Body of pancreas (tissue), 4 donors: ENCODE results near the gene JMJD4. TPM values are rescaled to one million over a fixed set of nuclear protein-coding genes. Genes with fewer than 3 reads are reported as not detected.

Source experiments
- ATAC-seq: fragments of 150-250 bp; one replicate; pipeline ENCODE4 v1.9.1; 2016
- DNase-seq, 4 donors: peaks; one replicate each; pipeline ENCODE4 v3.0.0-alpha.2; 2019
- H3K27ac ChIP-seq, 4 donors: fragments of 200-600 bp; sonication (generic); 1 replicate in 3 of 4; 2 replicates in 1 of 4; pipeline versions ENCODE4 v1.5.1 to v1.6.1; 2016 to 2019; ENCODE audit warnings: mild to moderate bottlenecking in 1 of 4, mixed read lengths in 1 of 4, moderate library complexity in 1 of 4
- H3K27me3 ChIP-seq, 2 donors: fragments of 200-600 bp; sonication (generic); one replicate each; pipeline ENCODE4 v1.6.0; 2016; ENCODE audit warnings: mild to moderate bottlenecking in 1 of 2
- H3K36me3 ChIP-seq, 2 donors: fragments of 200-600 bp; sonication (generic); replicated peaks in 1 of 2; 2 replicates each; pipeline ENCODE4 v1.5.1; 2016; ENCODE audit warnings: low read depth in 2 of 2; ENCODE audit not compliant: insufficient read depth in 1 of 2
- H3K4me1 ChIP-seq: fragments of 200-600 bp; sonication (generic); one replicate; pipeline ENCODE4 v1.6.0; 2016
- H3K4me3 ChIP-seq, 2 donors: fragments of 200-600 bp; sonication (generic); 1 replicate in 1 of 2; 2 replicates in 1 of 2; pipeline ENCODE4 v1.5.1; 2016 to 2019
- H3K9me3 ChIP-seq, 3 donors: fragments of 200-600 bp; sonication (generic); 1 replicate in 2 of 3; 2 replicates in 1 of 3; pipeline ENCODE4 v1.5.1; 2016
- POLR2A ChIP-seq, 3 donors: fragments of 450-650 bp; IDR thresholded peaks; one replicate each; pipeline ENCODE4 v1.6.1; 2016; ENCODE audit warnings: antibody characterized with exemption in 3 of 3, mild to moderate bottlenecking in 2 of 3
- WGBS, 2 donors: methylation state at CpG; one replicate each; pipeline ENCODE4 v1.1.5; 2017; 5-methylcytosine and 5-hydroxymethylcytosine counted together
- intact Hi-C: fragments of 100-400 bp; cut with DNase I; formaldehyde crosslinking; loops from one replicate; pipeline ENCODE4 v1.15.1; 2023
- total RNA-seq, 2 donors: library from RNA; depleted of rRNA; stranded (reverse); fragments of >200 nt; gene quantifications; one replicate each; pipeline ENCODE4 v1.1.0, GENCODE V29; 2016
- TF ChIP-seq, protein P1 (sequence below), 7 experiments: fragments of 450-650 bp in 4 of 7; fragments of 200-600 bp in 3 of 7; sonication (generic) in 3 of 7; IDR thresholded peaks; one replicate each; pipeline ENCODE4 v1.5.1; 2016 to 2019; ENCODE audit warnings: antibody characterized with exemption in 7 of 7

The JMJD4 gene
- total RNA-seq, 2 donors from 2014 or later = 13.2 to 15.3 TPM

DNA sequence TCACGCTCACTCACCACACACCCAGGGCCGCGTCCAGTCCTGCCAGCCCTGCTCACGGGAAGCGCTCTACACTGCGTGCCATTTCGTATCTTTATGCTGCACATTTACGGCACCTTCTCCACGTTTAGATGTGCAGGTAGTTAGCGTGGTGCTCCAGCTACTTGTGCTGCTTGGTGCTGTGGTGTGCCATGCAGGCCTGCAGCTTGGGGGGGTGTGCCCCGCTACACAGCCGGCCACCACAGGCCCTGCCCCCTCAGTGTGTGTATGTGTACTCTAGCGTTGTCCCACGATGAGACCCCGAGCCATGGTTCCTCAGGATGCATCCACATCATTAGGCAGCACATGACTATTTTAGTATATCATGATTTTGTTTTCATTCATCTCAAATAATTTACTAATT lies 38.5 kb upstream of the JMJD4 start:
- WGBS, 2 donors = 88 to 91% methylated on average over 15 of the region's 15 CpGs
- H3K27me3 ChIP-seq = no peaks in the 10 kb centered on the region
- H3K27ac ChIP-seq = no peak overlapping the region
- no peak for DNase-seq
- no peak for ATAC-seq
- TF ChIP-seq, protein P1, sequence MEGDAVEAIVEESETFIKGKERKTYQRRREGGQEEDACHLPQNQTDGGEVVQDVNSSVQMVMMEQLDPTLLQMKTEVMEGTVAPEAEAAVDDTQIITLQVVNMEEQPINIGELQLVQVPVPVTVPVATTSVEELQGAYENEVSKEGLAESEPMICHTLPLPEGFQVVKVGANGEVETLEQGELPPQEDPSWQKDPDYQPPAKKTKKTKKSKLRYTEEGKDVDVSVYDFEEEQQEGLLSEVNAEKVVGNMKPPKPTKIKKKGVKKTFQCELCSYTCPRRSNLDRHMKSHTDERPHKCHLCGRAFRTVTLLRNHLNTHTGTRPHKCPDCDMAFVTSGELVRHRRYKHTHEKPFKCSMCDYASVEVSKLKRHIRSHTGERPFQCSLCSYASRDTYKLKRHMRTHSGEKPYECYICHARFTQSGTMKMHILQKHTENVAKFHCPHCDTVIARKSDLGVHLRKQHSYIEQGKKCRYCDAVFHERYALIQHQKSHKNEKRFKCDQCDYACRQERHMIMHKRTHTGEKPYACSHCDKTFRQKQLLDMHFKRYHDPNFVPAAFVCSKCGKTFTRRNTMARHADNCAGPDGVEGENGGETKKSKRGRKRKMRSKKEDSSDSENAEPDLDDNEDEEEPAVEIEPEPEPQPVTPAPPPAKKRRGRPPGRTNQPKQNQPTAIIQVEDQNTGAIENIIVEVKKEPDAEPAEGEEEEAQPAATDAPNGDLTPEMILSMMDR (IDR thresholded peaks at IDR 0.05) = no peak
- TF ChIP-seq POLR2A (IDR thresholded peaks at IDR 0.05) = no peak
- peaks cover 0 to 2% of the 10 kb centered on the region in 2 donors for H3K36me3 ChIP-seq
- no peaks in the 10 kb centered on the region for H3K9me3 ChIP-seq
- H3K4me3 ChIP-seq = no peak overlapping the region
- intact Hi-C loops = no loop called here
- no peaks in the 10 kb centered on the region for H3K4me1 ChIP-seq

DNA sequence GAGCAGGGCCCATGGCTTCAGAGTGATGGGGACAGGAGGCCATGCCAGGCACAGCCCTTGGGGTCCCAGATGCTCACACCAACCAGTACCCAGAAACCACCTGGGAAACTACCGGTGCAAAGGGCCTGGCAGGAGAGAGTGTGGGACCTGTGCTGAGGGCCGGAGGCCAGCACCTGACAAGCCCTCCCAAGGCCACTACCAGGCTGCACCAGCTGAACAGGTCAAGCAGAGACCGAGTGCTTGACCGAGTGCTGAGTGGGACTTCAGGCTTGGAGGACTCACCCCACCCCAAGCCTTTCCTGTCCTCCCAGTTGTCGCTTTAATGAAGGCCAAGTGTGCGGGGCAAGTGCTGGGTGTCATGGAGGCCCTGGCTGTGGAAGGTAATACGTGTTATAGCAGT lies 36.7 kb upstream of the JMJD4 start:
- no peak for TF ChIP-seq POLR2A (IDR thresholded peaks at IDR 0.05)
- TF ChIP-seq, protein P1 (IDR thresholded peaks at IDR 0.05) = no peak

DNA sequence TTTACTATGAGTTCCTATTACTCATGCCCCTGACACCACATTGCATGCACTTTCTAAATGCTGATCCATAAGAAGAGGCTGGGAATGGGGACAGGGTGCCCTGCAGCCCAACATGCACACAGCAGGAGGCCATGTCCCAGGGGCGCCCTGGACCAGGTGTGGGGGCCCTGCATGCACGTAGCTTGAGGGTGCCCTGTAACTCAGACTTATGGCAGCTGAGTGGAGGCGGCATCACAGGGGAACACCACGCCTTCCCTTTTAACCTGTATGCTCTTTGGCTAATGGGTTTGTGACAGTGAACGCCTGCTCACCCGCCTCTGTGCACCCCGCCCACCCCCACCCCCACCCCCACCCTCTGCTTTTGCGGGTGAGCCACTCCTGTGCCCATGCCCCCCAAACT lies 36.2 kb upstream of the JMJD4 start:
- Histone ChIP-seq H3K4me1 (peaks cover under 1% of the 10 kb centered on the region), H3K9me3 (no peaks in the 10 kb centered on the region), H3K27me3 (no peaks in the 10 kb centered on the region), H3K4me3 (no peak overlapping the region), H3K27ac (no peak overlapping the region), H3K36me3 (peaks cover 0 to 14% of the 10 kb centered on the region in 2 donors)
- intact Hi-C loops = no loop called here
- 87 to 94% methylated on average over 3 to 5 of the region's 8 CpGs for WGBS, 2 donors
- DNase-seq = no peak
- TF ChIP-seq, protein P1 (IDR thresholded peaks at IDR 0.05) = no peak
- no peak for TF ChIP-seq POLR2A (IDR thresholded peaks at IDR 0.05)
- ATAC-seq = no peak

More for the DNA sequence above, 36.7 kb upstream of the JMJD4 start:
- ATAC-seq (no peak), DNase-seq (no peak)
- Histone ChIP-seq H3K36me3 (peaks cover 0 to 14% of the 10 kb centered on the region in 2 donors), H3K27me3 (no peaks in the 10 kb centered on the region), H3K4me3 (no peak overlapping the region), H3K9me3 (no peaks in the 10 kb centered on the region), H3K27ac (no peak overlapping the region), H3K4me1 (no peaks in the 10 kb centered on the region)
- intact Hi-C loops = no loop called here
- 88 to 90% methylated on average over 5 to 7 of the region's 7 CpGs for WGBS, 2 donors

DNA sequence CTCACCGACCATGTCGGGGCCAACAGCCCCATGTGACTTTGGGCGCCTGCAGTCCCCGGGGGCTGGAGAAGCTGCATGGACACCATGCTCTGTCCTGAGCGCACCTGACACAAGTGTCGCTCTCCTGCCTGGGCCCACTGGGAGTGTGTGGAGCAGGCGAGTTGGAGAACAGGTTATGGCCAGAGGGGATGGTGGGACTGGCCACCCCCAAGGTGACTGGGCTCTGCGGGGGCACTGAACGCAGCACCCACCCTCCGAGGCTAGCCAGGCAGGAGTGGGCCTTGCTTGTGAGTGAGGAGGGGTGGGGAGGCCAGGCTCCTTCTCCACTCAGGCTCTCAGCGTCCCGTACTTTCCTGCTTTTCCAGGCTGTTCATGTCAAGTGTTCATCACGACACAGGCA lies 35.7 kb upstream of the JMJD4 start:
- H3K27ac ChIP-seq = no peak overlapping the region
- no peak overlapping the region for H3K4me3 ChIP-seq
- no peak for ATAC-seq
- TF ChIP-seq POLR2A (IDR thresholded peaks at IDR 0.05) = no peak
- TF ChIP-seq, protein P1 (IDR thresholded peaks at IDR 0.05) = no peak
- intact Hi-C loops = no loop called here
- peaks cover 5% of the 10 kb centered on the region for H3K4me1 ChIP-seq
- 94 to 98% methylated on average over 7 to 13 of the region's 13 CpGs for WGBS, 2 donors
- peaks cover 0 to 14% of the 10 kb centered on the region in 2 donors for H3K36me3 ChIP-seq
- no peak for DNase-seq
- H3K9me3 ChIP-seq = no peaks in the 10 kb centered on the region
- H3K27me3 ChIP-seq = no peaks in the 10 kb centered on the region

DNA sequence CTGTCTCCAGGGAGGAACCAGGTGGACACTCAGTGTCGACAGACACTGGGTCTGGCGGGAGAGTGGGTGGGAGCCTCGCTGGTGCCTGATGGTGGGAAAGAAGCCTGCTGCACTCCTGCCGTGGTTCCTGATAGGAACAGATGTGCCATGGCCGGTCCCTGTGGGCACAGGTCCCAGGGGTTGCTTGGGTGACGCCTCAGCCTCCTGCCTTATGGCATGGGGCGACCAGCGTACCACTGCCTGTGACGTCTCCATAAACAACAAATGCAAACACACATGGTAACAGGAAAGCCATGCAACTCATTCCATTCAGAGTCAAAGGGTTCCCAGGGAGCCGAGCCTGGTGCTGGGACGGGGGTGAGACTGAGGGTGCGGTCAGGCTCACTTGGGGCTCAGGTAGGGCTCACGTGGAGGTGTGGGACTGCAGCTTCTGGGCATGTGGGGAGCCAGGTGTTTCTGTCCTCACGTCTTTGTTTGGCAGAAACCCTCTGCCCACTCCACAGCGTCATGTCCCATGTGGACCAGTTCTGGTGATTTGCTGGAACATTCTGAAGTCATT lies 34.9 kb upstream of the JMJD4 start:
- no peaks in the 10 kb centered on the region for H3K9me3 ChIP-seq
- H3K27ac ChIP-seq = no peak overlapping the region
- ATAC-seq (no peak), DNase-seq (peak in 1 of 4 donors; percentile 30)
- H3K36me3 ChIP-seq = peaks cover 0 to 14% of the 10 kb centered on the region in 2 donors
- no peak overlapping the region for H3K4me3 ChIP-seq
- TF ChIP-seq POLR2A (IDR thresholded peaks at IDR 0.05) = no peak
- TF ChIP-seq, protein P1 (IDR thresholded peaks at IDR 0.05) = no peak
- intact Hi-C loops = no loop called here
- H3K27me3 ChIP-seq = no peaks in the 10 kb centered on the region
- 79 to 83% methylated on average over 14 of the region's 15 CpGs for whole genome bisulfite sequencing, 2 donors
- H3K4me1 ChIP-seq = peaks cover 7% of the 10 kb centered on the region
